HepG2 (cell line): ENCODE results near the gene HTR1D. TPM values are rescaled to one million over a fixed set of nuclear protein-coding genes. Genes with fewer than 3 reads are reported as not detected.

ENCODE experiments used
- ATAC-seq: fragments of 200-7000 bp; cut with Tn5 transposase; 3 replicates; pipeline ENCODE4 v1.9.1; 2020; ENCODE audit warnings: mild to moderate bottlenecking, moderate library complexity
- BruUV-seq: library from RNA; stranded (reverse); fragments of 400-500 nt; replicated peaks from 2 replicates; lab custom pipeline; 2021; lab: Mats Ljungman, UMichigan
- CTCF ChIA-PET: fragments of 300-600 bp; formaldehyde crosslinking; extraction: SDS; loops from one replicate; lab custom pipeline; 2021; ENCODE audit warnings: low total read pairs, inconsistent platforms, low intra/inter-chr PET ratio; lab: Yijun Ruan, JAX
- POLR2A ChIA-PET: fragments of 350-600 bp; sonication (Branson Sonifier 250); formaldehyde crosslinking; loops from one replicate; lab custom pipeline; 2020; ENCODE audit warnings: antibody characterized with exemption, inconsistent platforms; lab: Yijun Ruan, JAX
- DNase-seq: peaks from one replicate; pipeline ENCODE4 v3.0.0-alpha.2; 2015; ENCODE audit warnings: low spot score
- FAIRE-seq: peaks from 3 replicates; lab custom pipeline; 2011; peaks lifted over from hg19 to GRCh38; lab: Jason Lieb, UNC
- H2AFZ ChIP-seq: one replicate; pipeline ENCODE4 v1.6.1; 2011; ENCODE audit warnings: low read length, inconsistent platforms
- H3K27ac ChIP-seq: fragments of 300-600 bp; 3 replicates; pipeline ENCODE4 v1.8.0; 2011; ENCODE audit warnings: mixed run types, mild to moderate bottlenecking, mixed read lengths, low read length, inconsistent platforms; ENCODE audit not compliant: insufficient read depth; ENCODE audit errors: extremely low read length
- H3K27me3 ChIP-seq, 2 experiments: fragments of 200-600 bp in 1 of 2; 2 replicates in 1 of 2; 3 replicates in 1 of 2; pipeline versions ENCODE4 v1.6.0 to v1.8.0; 2011; ENCODE audit warnings: low read length in 2 of 2, mild to moderate bottlenecking in 2 of 2, moderate library complexity in 2 of 2, inconsistent platforms in 1 of 2; ENCODE audit not compliant: insufficient read depth in 2 of 2, control insufficient read depth in 1 of 2
- H3K36me3 ChIP-seq, 2 experiments: fragments of 200-600 bp in 1 of 2; replicated peaks in 1 of 2; 2 replicates in 1 of 2; 3 replicates in 1 of 2; pipeline versions ENCODE4 v1.5.1 to v1.8.0; 2011; ENCODE audit warnings: low read length in 2 of 2, inconsistent platforms in 1 of 2; ENCODE audit not compliant: insufficient read depth in 2 of 2, control insufficient read depth in 1 of 2
- H3K4me1 ChIP-seq: 2 replicates; pipeline ENCODE4 v1.5.1; 2012; ENCODE audit warnings: low read length, inconsistent platforms; ENCODE audit not compliant: insufficient read depth
- H3K4me2 ChIP-seq: 2 replicates; pipeline ENCODE4 v1.6.0; 2011; ENCODE audit warnings: low read depth, low read length, inconsistent platforms
- H3K4me3 ChIP-seq, 3 experiments: fragments of 200-600 bp in 1 of 3; sonication (generic), shearing (Covaris generic) in 1 of 3; replicated peaks in 1 of 3; 2 replicates each; pipeline ENCODE4 v1.5.1; 2011 to 2016; ENCODE audit warnings: low read length in 3 of 3, inconsistent platforms in 2 of 3, low read depth in 2 of 3, mild to moderate bottlenecking in 2 of 3, control low read depth in 1 of 3, mixed read lengths in 1 of 3; ENCODE audit not compliant: insufficient read depth in 1 of 3
- H3K79me2 ChIP-seq: one replicate; pipeline ENCODE4 v1.6.1; 2011; ENCODE audit warnings: low read length, inconsistent platforms; ENCODE audit not compliant: insufficient read depth
- H3K9ac ChIP-seq: 2 replicates; pipeline ENCODE4 v1.6.0; 2011; ENCODE audit warnings: mild to moderate bottlenecking, low read depth, low read length, inconsistent platforms; ENCODE audit not compliant: insufficient read depth
- H3K9me3 ChIP-seq: 2 replicates; pipeline ENCODE4 v1.5.1; 2012; ENCODE audit warnings: mild to moderate bottlenecking, low read length
- H4K20me1 ChIP-seq: 2 replicates; pipeline ENCODE4 v1.6.0; 2011; ENCODE audit warnings: inconsistent platforms, mild to moderate bottlenecking, low read length, moderate library complexity; ENCODE audit not compliant: insufficient read depth
- AHR ChIP-seq: IDR thresholded peaks from 2 replicates; pipeline ENCODE4 v1.6.1; 2018; ENCODE audit warnings: missing genetic modification reagents, missing compliant biosample characterization
- MED13 ChIP-seq: sonication (generic); formaldehyde crosslinking; IDR thresholded peaks from 2 replicates; pipeline ENCODE4 v1.5.0; 2020; ENCODE audit warnings: missing genetic modification reagents
- TBL1XR1 ChIP-seq: fragments of 150-350 bp; IDR thresholded peaks from 2 replicates; pipeline ENCODE4 v1.6.1; 2014; ENCODE audit warnings: borderline replicate concordance, low read length; ENCODE audit not compliant: partially characterized antibody
- TSC22D2 ChIP-seq: sonication (generic); formaldehyde crosslinking; IDR thresholded peaks from 2 replicates; pipeline ENCODE4 v1.5.1; 2020; ENCODE audit warnings: missing genetic modification reagents, mild to moderate bottlenecking, borderline replicate concordance
- ZNF572 ChIP-seq: sonication (generic); formaldehyde crosslinking; IDR thresholded peaks from 2 replicates; pipeline ENCODE4 v1.5.1; 2020; ENCODE audit warnings: mild to moderate bottlenecking, missing genetic modification reagents
- ZNF839 ChIP-seq: sonication (generic); formaldehyde crosslinking; IDR thresholded peaks from 2 replicates; pipeline ENCODE4 v1.4.0; 2020; ENCODE audit warnings: missing genetic modification reagents, mild to moderate bottlenecking, borderline replicate concordance
- WGBS: methylation state at CpG from one replicate; pipeline ENCODE4 v1.1.6; 2017; ENCODE audit warnings: low lambda C conversion rate; 5-methylcytosine and 5-hydroxymethylcytosine counted together
- in situ Hi-C: cut with HindIII; loops from 2 replicates; pipeline ENCODE4 v1.10.0; 2017; ENCODE audit warnings: low pct_unique_long_range_greater_than_20kb; ENCODE audit not compliant: extremely low pct_ligation_motif_present
- intact Hi-C: fragments of 100-400 bp; cut with micrococcal nuclease; formaldehyde crosslinking; loops from one replicate; pipeline ENCODE4 v1.10.0; 2022; ENCODE audit not compliant: unreplicated experiment
- polyA plus RNA-seq, 8 experiments: library from polyadenylated mRNA; depleted of rRNA in 3 of 8; stranded (reverse) in 7 of 8; unstranded in 1 of 8; fragments of >200 nt; fragmentation: Illumina TruSeq in 4 of 8; extraction: Trizol in 4 of 8; gene quantifications; 2 replicates each; pipeline versions ENCODE4 v1.2.1 to v1.2.3, GENCODE V29; 2011 to 2016; ENCODE audit warnings: low read depth in 4 of 8, missing spikeins in 1 of 8, mixed read lengths in 1 of 8; ENCODE audit not compliant: insufficient read depth in 1 of 8
- total RNA-seq, 5 experiments: library from RNA; depleted of rRNA; stranded (reverse); fragments of >200 nt; fragmentation: Illumina TruSeq; extraction: Trizol; gene quantifications; 2 replicates each; pipeline ENCODE4 v1.2.3, GENCODE V29; 2016; ENCODE audit warnings: low read depth in 1 of 5

HTR1D gene
- total and polyA plus RNA-seq, 2 of the 13 experiments (the other 11 are each of a cell fraction or from before 2014, with no cell fraction given): 0.04 to 0.07 TPM

DNA sequence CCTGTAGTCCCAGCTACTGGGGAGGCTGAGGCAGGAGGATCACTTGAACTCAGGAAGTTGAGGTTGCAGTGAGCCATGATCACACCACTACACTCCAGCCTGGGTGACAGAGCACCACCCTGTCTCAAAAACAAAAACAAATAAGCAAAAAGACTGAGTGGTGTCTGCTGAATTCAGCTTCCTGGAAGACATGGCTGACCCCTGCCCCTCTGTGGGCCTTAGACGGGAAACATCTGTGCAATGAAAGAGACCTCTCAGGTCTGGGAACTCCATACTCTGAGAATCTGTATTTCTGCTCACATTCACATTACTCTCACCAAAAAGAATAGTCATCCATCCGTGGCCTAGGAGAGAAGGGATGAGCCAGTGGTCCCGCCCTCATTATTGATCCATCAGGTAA, 2.0 kb downstream of the HTR1D start:
- H3K4me3 ChIP-seq: no peak overlapping the region
- FAIRE-seq: no peak
- no peak for ATAC-seq
- no peaks in the 10 kb centered on the region for H4K20me1 ChIP-seq
- H3K4me1 ChIP-seq: peaks cover 17% of the 10 kb centered on the region
- no TSS peak for BruUV-seq
- in situ Hi-C loops: no loop called here
- 50% methylated on average over 3 of the region's 3 CpGs for WGBS
- H3K27ac ChIP-seq: no peak overlapping the region
- no peak overlapping the region for H2AFZ ChIP-seq
- POLR2A ChIA-PET: interaction anchor here (1.3 kb wide), 1 partner anchor 15 kb away, joined by 3 read pairs; no protein-coding TSS in a partner anchor
- no peaks in the 10 kb centered on the region for H3K79me2 ChIP-seq
- intact Hi-C loops: loop anchor here (10.0 kb wide), 1 partner anchor 60 kb away; no protein-coding TSS in a partner anchor
- DNase-seq: no peak
- no peaks in the 10 kb centered on the region for H3K36me3 ChIP-seq
- H3K4me2 ChIP-seq: no peak overlapping the region; the same call in 1 of the 2 replicates
- CTCF ChIA-PET: no interaction called here
- H3K9me3 ChIP-seq: no peaks in the 10 kb centered on the region
- TF ChIP-seq TBL1XR1 (no peak), TSC22D2 (CRISPR knock-in tag) (no peak), ZNF839 (no peak), AHR (no peak)
- no peak overlapping the region for H3K9ac ChIP-seq
- peaks cover 3 to 5% of the 10 kb centered on the region in 2 experiments; a peak in 3 of 5 replicates for H3K27me3 ChIP-seq

- in situ Hi-C loops: no loop called here
- FAIRE-seq: no peak
These were observed 2.7 kb downstream of the HTR1D start for GRCh38 chr1:23214640-23215039.

More at GRCh38 chr1:23214640-23215039, 2.7 kb downstream of the HTR1D start:
- intact Hi-C loops: loop anchor here (10.0 kb wide), 1 partner anchor 60 kb away; no protein-coding TSS in a partner anchor
- peaks cover 3 to 5% of the 10 kb centered on the region in 2 experiments; a peak in 3 of 5 replicates for H3K27me3 ChIP-seq
- BruUV-seq: no TSS peak
- no peak overlapping the region for H3K4me2 ChIP-seq
- no peaks in the 10 kb centered on the region for H4K20me1 ChIP-seq
- H3K79me2 ChIP-seq: no peaks in the 10 kb centered on the region
- H2AFZ ChIP-seq: no peak overlapping the region
- ChIA-PET CTCF (no interaction called here), POLR2A (no interaction called here)
- ATAC-seq (no peak), DNase-seq (no peak)
- TF ChIP-seq MED13 (CRISPR knock-in tag) (no peak), ZNF572 (no peak)
- H3K4me3 ChIP-seq: no peak overlapping the region
- no peaks in the 10 kb centered on the region for H3K9me3 ChIP-seq
- H3K36me3 ChIP-seq: no peaks in the 10 kb centered on the region
- WGBS: 79% methylated on average over 4 of the region's 4 CpGs
- H3K9ac ChIP-seq: no peak overlapping the region
- H3K27ac ChIP-seq: no peak overlapping the region
- peaks cover 17% of the 10 kb centered on the region for H3K4me1 ChIP-seq
